Thymus (tissue), 11 donors: ENCODE measurements around the gene C2CD2L. TPM values are rescaled to one million over a fixed set of nuclear protein-coding genes. Genes with fewer than 3 reads are reported as not detected.

ENCODE experiments used
- DNase-seq, 9 donors: peaks; one replicate each; pipeline ENCODE4 v3.0.0-alpha.2; 2013; ENCODE audit warnings: low spot score in 9 of 9, low read depth in 6 of 9, missing footprints in 1 of 9
- H3K27ac ChIP-seq, 2 donors: one replicate each; pipeline ENCODE4 v1.5.1; 2013; ENCODE audit warnings: control low read depth in 1 of 2, low read depth in 1 of 2, low read length in 1 of 2, mild to moderate bottlenecking in 1 of 2, moderate library complexity in 1 of 2
- H3K27me3 ChIP-seq, 2 donors: one replicate each; pipeline ENCODE4 v1.5.1; 2013; ENCODE audit warnings: low read length in 1 of 2; ENCODE audit not compliant: control insufficient read depth in 2 of 2, insufficient read depth in 1 of 2
- H3K36me3 ChIP-seq, 2 donors: one replicate each; pipeline ENCODE4 v1.5.1; 2013; ENCODE audit warnings: low read length in 1 of 2, mild to moderate bottlenecking in 1 of 2, moderate library complexity in 1 of 2; ENCODE audit not compliant: control insufficient read depth in 2 of 2, insufficient read depth in 2 of 2
- H3K4me1 ChIP-seq, 2 donors: one replicate each; pipeline ENCODE4 v1.5.1; 2013; ENCODE audit warnings: low read length in 2 of 2; ENCODE audit not compliant: control insufficient read depth in 2 of 2, insufficient read depth in 2 of 2
- H3K4me3 ChIP-seq, 2 donors: one replicate each; pipeline ENCODE4 v1.5.1; 2013; ENCODE audit warnings: low read length in 2 of 2, control low read depth in 1 of 2, mild to moderate bottlenecking in 1 of 2
- H3K9me3 ChIP-seq, 2 donors: one replicate each; pipeline ENCODE4 v1.5.1; 2013; ENCODE audit warnings: low read length in 1 of 2, mild to moderate bottlenecking in 1 of 2; ENCODE audit not compliant: control insufficient read depth in 2 of 2, insufficient read depth in 1 of 2
- WGBS: extraction: QIAGEN DNeasy Blood & Tissue Kit; methylation state at CpG from one replicate; pipeline ENCODE4 v1.1.7; 2013; 5-methylcytosine and 5-hydroxymethylcytosine counted together
- polyA plus RNA-seq: library from polyadenylated mRNA; stranded (reverse); fragments of 200-250 nt; gene quantifications from one replicate; pipeline ENCODE4 v1.2.3, GENCODE V29; 2013
- total RNA-seq: library from RNA; stranded (reverse); fragments of 120-200 nt; gene quantifications from one replicate; pipeline ENCODE4 v1.2.4, GENCODE V29; 2013
- donor health status: healthy.

Gene C2CD2L
- total and polyA plus RNA-seq, 2 donors, result 4.7 to 11.1 TPM

GRCh38 chr11:119152043-119152442 is 44.9 kb downstream of the C2CD2L start:
- H3K4me1 ChIP-seq, result peaks cover 27 to 29% of the 10 kb centered on the region in 2 donors
- DNase-seq, result peak in 1 of 9 donors; percentile 41
- peaks cover 22 to 82% of the 10 kb centered on the region in 2 donors for H3K27me3 ChIP-seq
- 82% methylated on average over 9 of the region's 9 CpGs for WGBS
- no peak overlapping the region for H3K4me3 ChIP-seq
- H3K9me3 ChIP-seq, result no peaks in the 10 kb centered on the region
- no peak overlapping the region for H3K27ac ChIP-seq
- H3K36me3 ChIP-seq, result no peaks in the 10 kb centered on the region

- peaks cover 24 to 26% of the 10 kb centered on the region in 2 donors for H3K4me1 ChIP-seq
- H3K36me3 ChIP-seq, result no peaks in the 10 kb centered on the region
- 97% methylated on average over 4 of the region's 4 CpGs for WGBS
- no peak overlapping the region for H3K27ac ChIP-seq
- no peak for DNase-seq
- H3K27me3 ChIP-seq, result peaks cover 22 to 83% of the 10 kb centered on the region in 2 donors
- no peak overlapping the region for H3K4me3 ChIP-seq
- no peaks in the 10 kb centered on the region for H3K9me3 ChIP-seq
Observed at GRCh38 chr11:119152604-119153003, 45.5 kb downstream of the C2CD2L start.

- Histone ChIP-seq H3K9me3 (no peaks in the 10 kb centered on the region), H3K27ac (no peak overlapping the region), H3K36me3 (peaks cover 0 to under 1% of the 10 kb centered on the region in 2 donors), H3K4me1 (peaks cover 20% of the 10 kb centered on the region in 2 donors), H3K27me3 (peaks cover 22 to 80% of the 10 kb centered on the region in 2 donors), H3K4me3 (no peak overlapping the region)
- no peak for DNase-seq
- WGBS, result 92% methylated on average over 9 of the region's 9 CpGs
Observed at GRCh38 chr11:119153049-119153818, 46.1 kb downstream of the C2CD2L start.

- peaks cover 13 to 18% of the 10 kb centered on the region in 2 donors for H3K4me1 ChIP-seq
- peaks cover 22 to 72% of the 10 kb centered on the region in 2 donors for H3K27me3 ChIP-seq
- no peaks in the 10 kb centered on the region for H3K9me3 ChIP-seq
- no peak overlapping the region for H3K27ac ChIP-seq
- no peak overlapping the region for H3K4me3 ChIP-seq
- 96% methylated on average over 6 of the region's 6 CpGs for WGBS
- peaks cover 0 to 3% of the 10 kb centered on the region in 2 donors for H3K36me3 ChIP-seq
- DNase-seq, result no peak
Observed at GRCh38 chr11:119154178-119154577, 47.0 kb downstream of the C2CD2L start.

- no peak for DNase-seq
- 62% methylated on average over 8 of the region's 8 CpGs for WGBS
- H3K4me1 ChIP-seq, result peaks cover 5 to 9% of the 10 kb centered on the region in 2 donors
- H3K27me3 ChIP-seq, result peaks cover 6 to 57% of the 10 kb centered on the region in 2 donors
- H3K4me3 ChIP-seq, result no peak overlapping the region
- H3K27ac ChIP-seq, result no peak overlapping the region
- H3K9me3 ChIP-seq, result no peaks in the 10 kb centered on the region
- H3K36me3 ChIP-seq, result peaks cover 0 to 3% of the 10 kb centered on the region in 2 donors
Observed at GRCh38 chr11:119155733-119156492, 48.8 kb downstream of the C2CD2L start.

GRCh38 chr11:119156496-119156895 is 49.4 kb downstream of the C2CD2L start:
- Histone ChIP-seq H3K4me1 (peaks cover 9 to 11% of the 10 kb centered on the region in 2 donors), H3K27ac (no peak overlapping the region), H3K9me3 (no peaks in the 10 kb centered on the region), H3K4me3 (no peak overlapping the region), H3K36me3 (peaks cover 0 to 3% of the 10 kb centered on the region in 2 donors), H3K27me3 (peaks cover 3 to 53% of the 10 kb centered on the region in 2 donors)
- no peak for DNase-seq
- 96% methylated on average over 10 of the region's 10 CpGs for WGBS

GRCh38 chr11:119157063-119157462 is 49.9 kb downstream of the C2CD2L start:
- WGBS, result 79% methylated on average over 3 of the region's 3 CpGs
- Histone ChIP-seq H3K36me3 (peaks cover 0 to 3% of the 10 kb centered on the region in 2 donors), H3K27me3 (peaks cover 3 to 50% of the 10 kb centered on the region in 2 donors), H3K4me1 (peaks cover 5 to 9% of the 10 kb centered on the region in 2 donors), H3K4me3 (no peak overlapping the region), H3K9me3 (no peaks in the 10 kb centered on the region), H3K27ac (no peak overlapping the region)
- no peak for DNase-seq

GRCh38 chr11:119158467-119158866 is 51.3 kb downstream of the C2CD2L start:
- H3K27me3 ChIP-seq, result peaks cover 0 to 38% of the 10 kb centered on the region in 2 donors
- 96% methylated on average over 13 of the region's 13 CpGs for WGBS
- no peak for DNase-seq
- no peak overlapping the region for H3K4me3 ChIP-seq
- no peaks in the 10 kb centered on the region for H3K9me3 ChIP-seq
- peaks cover 0 to 3% of the 10 kb centered on the region in 2 donors for H3K36me3 ChIP-seq
- H3K27ac ChIP-seq, result no peak overlapping the region
- H3K4me1 ChIP-seq, result peaks cover 4 to 9% of the 10 kb centered on the region in 2 donors

GRCh38 chr11:119160151-119160550 is 53.0 kb downstream of the C2CD2L start:
- WGBS, result 97% methylated on average over 9 of the region's 9 CpGs
- peaks cover 0 to 22% of the 10 kb centered on the region in 2 donors for H3K27me3 ChIP-seq
- H3K4me3 ChIP-seq, result no peak overlapping the region
- H3K9me3 ChIP-seq, result no peaks in the 10 kb centered on the region
- no peak for DNase-seq
- H3K27ac ChIP-seq, result no peak overlapping the region
- H3K4me1 ChIP-seq, result peaks cover 4 to 9% of the 10 kb centered on the region in 2 donors
- H3K36me3 ChIP-seq, result peaks cover 0 to 3% of the 10 kb centered on the region in 2 donors
